HepG2 (cell line): ENCODE measurements around the gene CTF1. TPM values are rescaled to one million over a fixed set of nuclear protein-coding genes. Genes with fewer than 3 reads are reported as not detected.

Source experiments
- FOSL2 ChIP-seq: sonication (generic); formaldehyde crosslinking; IDR thresholded peaks from 2 replicates; pipeline ENCODE4 v1.4.0; 2020; ENCODE audit warnings: missing genetic modification reagents
- HNRNPK ChIP-seq: fragments of 200-400 bp; formaldehyde crosslinking; IDR thresholded peaks from 2 replicates; pipeline ENCODE4 v1.6.1; 2018; ENCODE audit warnings: low read length, low read depth, moderate library complexity, mild to moderate bottlenecking; ENCODE audit not compliant: poor library complexity, severe bottlenecking
- KDM3A ChIP-seq: IDR thresholded peaks from 2 replicates; pipeline ENCODE4 v1.6.1; 2018; ENCODE audit warnings: low read depth, missing compliant biosample characterization
- KDM4B ChIP-seq: sonication (generic); formaldehyde crosslinking; IDR thresholded peaks from 2 replicates; pipeline ENCODE4 v1.4.0; 2020; ENCODE audit warnings: missing genetic modification reagents
- LBX2 ChIP-seq: sonication (generic); formaldehyde crosslinking; IDR thresholded peaks from 2 replicates; pipeline ENCODE4 v1.5.0; 2020; ENCODE audit warnings: missing genetic modification reagents, mild to moderate bottlenecking, borderline replicate concordance
- NFE2L2 ChIP-seq: fragments of 150-350 bp; IDR thresholded peaks from 2 replicates; pipeline ENCODE4 v1.6.1; 2014; ENCODE audit warnings: low read length
- PHF20 ChIP-seq: sonication (generic); formaldehyde crosslinking; IDR thresholded peaks from 2 replicates; pipeline ENCODE4 v1.5.0; 2020; ENCODE audit warnings: mild to moderate bottlenecking, missing genetic modification reagents
- REL ChIP-seq: sonication (generic); formaldehyde crosslinking; conservative IDR thresholded peaks from 2 replicates; pipeline ENCODE4 v1.8.0; 2022; ENCODE audit warnings: mild to moderate bottlenecking, missing genetic modification reagents, moderate library complexity
- SAP130 ChIP-seq: IDR thresholded peaks from 2 replicates; pipeline ENCODE4 v1.6.1; 2016; ENCODE audit warnings: low read depth
- SMAD3 ChIP-seq: sonication (generic); formaldehyde crosslinking; IDR thresholded peaks from 2 replicates; pipeline ENCODE4 v1.4.0; 2020; ENCODE audit warnings: missing genetic modification reagents
- SNRNP70 ChIP-seq: fragments of 200-400 bp; formaldehyde crosslinking; IDR thresholded peaks from 2 replicates; pipeline ENCODE4 v1.6.1; 2017; ENCODE audit warnings: mild to moderate bottlenecking, low read depth, low read length, moderate library complexity
- TAF1 ChIP-seq: sonication (generic); formaldehyde crosslinking; IDR thresholded peaks from 2 replicates; pipeline ENCODE4 v1.4.0; 2020; ENCODE audit warnings: missing genetic modification reagents
- TBX2 ChIP-seq: sonication (generic); formaldehyde crosslinking; IDR thresholded peaks from 2 replicates; pipeline ENCODE4 v1.5.0; 2020; ENCODE audit warnings: missing genetic modification reagents, mild to moderate bottlenecking, borderline replicate concordance
- TMF1 ChIP-seq: sonication (generic); formaldehyde crosslinking; IDR thresholded peaks from 2 replicates; pipeline ENCODE4 v1.8.1; 2022; ENCODE audit warnings: low read depth, missing genetic modification reagents
- USF2 ChIP-seq, 2 experiments: sonication (generic) in 1 of 2; formaldehyde crosslinking in 1 of 2; IDR thresholded peaks; 2 replicates each; pipeline versions ENCODE4 v1.5.1 to v1.6.1; 2011 to 2020; ENCODE audit warnings: borderline replicate concordance in 1 of 2, low read depth in 1 of 2, low read length in 1 of 2, mild to moderate bottlenecking in 1 of 2, missing genetic modification reagents in 1 of 2, moderate library complexity in 1 of 2
- ZBTB25 ChIP-seq: IDR thresholded peaks from 2 replicates; pipeline ENCODE4 v1.6.1; 2018; ENCODE audit warnings: missing genetic modification reagents
- ZBTB8A ChIP-seq: sonication (generic); formaldehyde crosslinking; IDR thresholded peaks from 2 replicates; pipeline ENCODE4 v1.4.0; 2020; ENCODE audit warnings: mild to moderate bottlenecking, low read depth, missing genetic modification reagents, borderline replicate concordance
- ZNF207 ChIP-seq: fragments of 450-650 bp; IDR thresholded peaks from 2 replicates; pipeline ENCODE4 v1.6.1; 2016; ENCODE audit warnings: antibody characterized with exemption, borderline replicate concordance
- ZNF891 ChIP-seq: sonication (generic); formaldehyde crosslinking; IDR thresholded peaks from 2 replicates; pipeline ENCODE4 v1.5.0; 2020; ENCODE audit warnings: mild to moderate bottlenecking, missing genetic modification reagents
- ZSCAN29 ChIP-seq: sonication (generic); formaldehyde crosslinking; conservative IDR thresholded peaks from 2 replicates; pipeline ENCODE4 v1.4.0; 2020; ENCODE audit warnings: mild to moderate bottlenecking, missing genetic modification reagents
- ZZZ3 ChIP-seq: sonication (generic); formaldehyde crosslinking; IDR thresholded peaks from 2 replicates; pipeline ENCODE4 v1.4.0; 2020; ENCODE audit warnings: missing genetic modification reagents, mild to moderate bottlenecking, borderline replicate concordance
- polyA plus RNA-seq, 8 experiments: library from polyadenylated mRNA; depleted of rRNA in 3 of 8; stranded (reverse) in 7 of 8; unstranded in 1 of 8; fragments of >200 nt; fragmentation: Illumina TruSeq in 4 of 8; extraction: Trizol in 4 of 8; gene quantifications; 2 replicates each; pipeline versions ENCODE4 v1.2.1 to v1.2.3, GENCODE V29; 2011 to 2016; ENCODE audit warnings: low read depth in 4 of 8, missing spikeins in 1 of 8, mixed read lengths in 1 of 8; ENCODE audit not compliant: insufficient read depth in 1 of 8
- total RNA-seq, 5 experiments: library from RNA; depleted of rRNA; stranded (reverse); fragments of >200 nt; fragmentation: Illumina TruSeq; extraction: Trizol; gene quantifications; 2 replicates each; pipeline ENCODE4 v1.2.3, GENCODE V29; 2016; ENCODE audit warnings: low read depth in 1 of 5
- TF ChIP-seq, protein P1 (sequence below): sonication (generic); formaldehyde crosslinking; IDR thresholded peaks from 2 replicates; pipeline ENCODE4 v1.4.0; 2020; ENCODE audit warnings: missing genetic modification reagents
- TF ChIP-seq, protein P2 (sequence below): fragments of 450-650 bp; IDR thresholded peaks from 2 replicates; pipeline ENCODE4 v1.6.1; 2017; ENCODE audit warnings: mild to moderate bottlenecking

Gene CTF1
- total and polyA plus RNA-seq, 2 of the 13 experiments (the other 11 are each of a cell fraction or from before 2014, with no cell fraction given) = 0.13 to 1.8 TPM

DNA sequence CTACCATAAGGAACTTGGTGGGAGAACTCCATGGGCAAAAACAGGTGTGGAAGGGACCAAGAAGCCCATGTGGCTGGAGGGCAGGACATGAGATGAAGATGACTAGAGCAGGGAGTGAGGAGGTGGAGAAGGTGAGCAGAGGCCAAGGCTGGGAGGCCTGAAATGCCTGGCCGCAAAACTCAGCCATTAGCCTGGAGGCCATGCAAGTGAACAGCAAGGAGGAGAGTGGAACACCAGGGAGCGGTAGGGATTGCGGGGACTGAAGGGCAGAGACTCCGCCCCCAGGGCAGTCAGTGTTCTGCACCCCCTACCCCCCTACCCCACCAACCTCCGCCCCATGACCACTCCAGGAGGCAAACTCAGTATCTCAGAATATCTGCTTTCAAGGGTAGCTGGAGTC lies 19.5 kb upstream of the CTF1 start (continued):
- TF ChIP-seq TAF1 (CRISPR knock-in tag) (peak; percentile 32; the same call in 1 of the 2 replicates), REL (CRISPR knock-in tag) (no peak), ZBTB25 (CRISPR knock-in tag) (no peak), NFE2L2 (no peak), ZBTB8A (CRISPR knock-in tag) (no peak), KDM4B (no peak), FOSL2 (CRISPR knock-in tag) (no peak), LBX2 (CRISPR knock-in tag) (no peak), HNRNPK (no peak), TMF1 (CRISPR knock-in tag) (no peak), ZNF891 (no peak), ZZZ3 (CRISPR knock-in tag) (no peak), TBX2 (CRISPR knock-in tag) (no peak), ZNF207 (no peak), SMAD3 (no peak), KDM3A (CRISPR knock-in tag) (no peak), SNRNP70 (no peak), PHF20 (no peak), USF2 (IDR thresholded peaks at IDR 0.05; ENCODE audit: low read depth, low read length) (no peak), USF2 (CRISPR knock-in tag; IDR thresholded peaks at IDR 0.05; ENCODE audit: borderline replicate concordance) (no peak), ZSCAN29 (CRISPR knock-in tag) (no peak), SAP130 (CRISPR knock-in tag) (peak; percentile 38; the same call in 1 of the 2 replicates)
- TF ChIP-seq, protein P1, sequence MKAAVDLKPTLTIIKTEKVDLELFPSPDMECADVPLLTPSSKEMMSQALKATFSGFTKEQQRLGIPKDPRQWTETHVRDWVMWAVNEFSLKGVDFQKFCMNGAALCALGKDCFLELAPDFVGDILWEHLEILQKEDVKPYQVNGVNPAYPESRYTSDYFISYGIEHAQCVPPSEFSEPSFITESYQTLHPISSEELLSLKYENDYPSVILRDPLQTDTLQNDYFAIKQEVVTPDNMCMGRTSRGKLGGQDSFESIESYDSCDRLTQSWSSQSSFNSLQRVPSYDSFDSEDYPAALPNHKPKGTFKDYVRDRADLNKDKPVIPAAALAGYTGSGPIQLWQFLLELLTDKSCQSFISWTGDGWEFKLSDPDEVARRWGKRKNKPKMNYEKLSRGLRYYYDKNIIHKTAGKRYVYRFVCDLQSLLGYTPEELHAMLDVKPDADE (CRISPR knock-in tag) = no peak
- TF ChIP-seq, protein P2, sequence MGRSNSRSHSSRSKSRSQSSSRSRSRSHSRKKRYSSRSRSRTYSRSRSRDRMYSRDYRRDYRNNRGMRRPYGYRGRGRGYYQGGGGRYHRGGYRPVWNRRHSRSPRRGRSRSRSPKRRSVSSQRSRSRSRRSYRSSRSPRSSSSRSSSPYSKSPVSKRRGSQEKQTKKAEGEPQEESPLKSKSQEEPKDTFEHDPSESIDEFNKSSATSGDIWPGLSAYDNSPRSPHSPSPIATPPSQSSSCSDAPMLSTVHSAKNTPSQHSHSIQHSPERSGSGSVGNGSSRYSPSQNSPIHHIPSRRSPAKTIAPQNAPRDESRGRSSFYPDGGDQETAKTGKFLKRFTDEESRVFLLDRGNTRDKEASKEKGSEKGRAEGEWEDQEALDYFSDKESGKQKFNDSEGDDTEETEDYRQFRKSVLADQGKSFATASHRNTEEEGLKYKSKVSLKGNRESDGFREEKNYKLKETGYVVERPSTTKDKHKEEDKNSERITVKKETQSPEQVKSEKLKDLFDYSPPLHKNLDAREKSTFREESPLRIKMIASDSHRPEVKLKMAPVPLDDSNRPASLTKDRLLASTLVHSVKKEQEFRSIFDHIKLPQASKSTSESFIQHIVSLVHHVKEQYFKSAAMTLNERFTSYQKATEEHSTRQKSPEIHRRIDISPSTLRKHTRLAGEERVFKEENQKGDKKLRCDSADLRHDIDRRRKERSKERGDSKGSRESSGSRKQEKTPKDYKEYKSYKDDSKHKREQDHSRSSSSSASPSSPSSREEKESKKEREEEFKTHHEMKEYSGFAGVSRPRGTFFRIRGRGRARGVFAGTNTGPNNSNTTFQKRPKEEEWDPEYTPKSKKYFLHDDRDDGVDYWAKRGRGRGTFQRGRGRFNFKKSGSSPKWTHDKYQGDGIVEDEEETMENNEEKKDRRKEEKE = no peak
